ENCODE measurements around the gene SLC39A11.
"Not testable (repeated sequence)": the region's sequence is repeated elsewhere in the genome, so short reads cannot be mapped to it uniquely, and the experiment has no call there.

Gene SLC39A11

GRCh38 chr17:72998343-72998742 lies 94.1 kb downstream of the SLC39A11 start:
- POLR2A ChIA-PET: no interaction called here
- CTCF ChIA-PET: no interaction called here
- no peaks in the 10 kb centered on the region for H3K27me3 ChIP-seq (replicated peaks in 2 of 5; ENCODE audit: control insufficient read depth in 4 of 5, insufficient read depth in 5 of 5, low read length in 4 of 5)

GRCh38 chr17:72997559-72997958 lies 94.9 kb downstream of the SLC39A11 start:
- Histone ChIP-seq H3K4me3 (ENCODE audit: control insufficient read depth in 1 of 7, extremely low read depth in 1 of 7, insufficient read depth in 4 of 7, low read depth in 2 of 7, low read length in 6 of 7) (no peak overlapping the region), H3K9me3 (ENCODE audit: control extremely low read depth in 1 of 5, control insufficient read depth in 4 of 5, insufficient read depth in 2 of 5, low read depth in 1 of 5, low read length in 4 of 5) (peaks cover 0 to 7% (median 0%) of the 10 kb centered on the region in 5 experiments), H3K27ac (ENCODE audit: insufficient read depth in 1 of 2, low read depth in 1 of 2, low read length in 2 of 2, poor library complexity in 1 of 2, severe bottlenecking in 2 of 2) (no peak overlapping the region), H3K4me1 (ENCODE audit: control extremely low read depth in 1 of 4, control insufficient read depth in 4 of 4, insufficient read depth in 4 of 4, low read length in 3 of 4) (peaks cover 0 to 3% (median 0%) of the 10 kb centered on the region in 4 experiments), H3K27me3 (replicated peaks in 2 of 5; ENCODE audit: control insufficient read depth in 4 of 5, insufficient read depth in 5 of 5, low read length in 4 of 5) (no peaks in the 10 kb centered on the region), H3K36me3 (ENCODE audit: control insufficient read depth in 4 of 4, insufficient read depth in 4 of 4, low read length in 3 of 4) (peaks cover 0 to 4% (median 1%) of the 10 kb centered on the region in 4 experiments)
- WGBS (ENCODE audit: insufficient coverage): 97% methylated on average over 4 of the region's 6 CpGs
- CTCF ChIA-PET: no interaction called here
- DNase-seq: peak in 1 of 3 donors; percentile 19
- POLR2A ChIA-PET: no interaction called here

More at GRCh38 chr17:72998343-72998742, 94.1 kb downstream of the SLC39A11 start:
- Histone ChIP-seq H3K36me3 (ENCODE audit: control insufficient read depth in 4 of 4, insufficient read depth in 4 of 4, low read length in 3 of 4) (peaks cover 0 to 4% (median 1%) of the 10 kb centered on the region in 4 experiments), H3K4me3 (ENCODE audit: control insufficient read depth in 1 of 7, extremely low read depth in 1 of 7, insufficient read depth in 4 of 7, low read depth in 2 of 7, low read length in 6 of 7) (no peak overlapping the region), H3K27ac (ENCODE audit: insufficient read depth in 1 of 2, low read depth in 1 of 2, low read length in 2 of 2, poor library complexity in 1 of 2, severe bottlenecking in 2 of 2) (no peak overlapping the region), H3K9me3 (ENCODE audit: control extremely low read depth in 1 of 5, control insufficient read depth in 4 of 5, insufficient read depth in 2 of 5, low read depth in 1 of 5, low read length in 4 of 5) (peaks cover 0 to 7% (median 0%) of the 10 kb centered on the region in 5 experiments), H3K4me1 (ENCODE audit: control extremely low read depth in 1 of 4, control insufficient read depth in 4 of 4, insufficient read depth in 4 of 4, low read length in 3 of 4) (peaks cover 0 to 3% (median 0%) of the 10 kb centered on the region in 4 experiments)
- WGBS (ENCODE audit: insufficient coverage): 100% methylated on average over 1 of the region's 1 CpG
- DNase-seq: no peak

GRCh38 chr17:72996791-72997190 lies 95.7 kb downstream of the SLC39A11 start:
- Histone ChIP-seq H3K27ac (ENCODE audit: insufficient read depth in 1 of 2, low read depth in 1 of 2, low read length in 2 of 2, poor library complexity in 1 of 2, severe bottlenecking in 2 of 2) (no peak overlapping the region), H3K4me1 (ENCODE audit: control extremely low read depth in 1 of 4, control insufficient read depth in 4 of 4, insufficient read depth in 4 of 4, low read length in 3 of 4) (peaks cover 0 to 3% (median 0%) of the 10 kb centered on the region in 4 experiments), H3K27me3 (replicated peaks in 2 of 5; ENCODE audit: control insufficient read depth in 4 of 5, insufficient read depth in 5 of 5, low read length in 4 of 5) (no peaks in the 10 kb centered on the region), H3K4me3 (ENCODE audit: control insufficient read depth in 1 of 7, extremely low read depth in 1 of 7, insufficient read depth in 4 of 7, low read depth in 2 of 7, low read length in 6 of 7) (no peak overlapping the region), H3K9me3 (ENCODE audit: control extremely low read depth in 1 of 5, control insufficient read depth in 4 of 5, insufficient read depth in 2 of 5, low read depth in 1 of 5, low read length in 4 of 5) (peaks cover 0 to 7% (median 0%) of the 10 kb centered on the region in 5 experiments), H3K36me3 (ENCODE audit: control insufficient read depth in 4 of 4, insufficient read depth in 4 of 4, low read length in 3 of 4) (peaks cover 0 to 4% (median 1%) of the 10 kb centered on the region in 4 experiments)
- POLR2A ChIA-PET: no interaction called here
- no peak for DNase-seq
- CTCF ChIA-PET: no interaction called here
- WGBS (ENCODE audit: insufficient coverage): 100% methylated on average over 4 of the region's 4 CpGs

GRCh38 chr17:72995008-72995656 lies 97.4 kb downstream of the SLC39A11 start:
- Histone ChIP-seq H3K9me3 (ENCODE audit: control extremely low read depth in 1 of 5, control insufficient read depth in 4 of 5, insufficient read depth in 2 of 5, low read depth in 1 of 5, low read length in 4 of 5) (peaks cover 0 to 7% (median 0%) of the 10 kb centered on the region in 5 experiments), H3K27me3 (replicated peaks in 2 of 5; ENCODE audit: control insufficient read depth in 4 of 5, insufficient read depth in 5 of 5, low read length in 4 of 5) (no peaks in the 10 kb centered on the region), H3K4me3 (ENCODE audit: control insufficient read depth in 1 of 7, extremely low read depth in 1 of 7, insufficient read depth in 4 of 7, low read depth in 2 of 7, low read length in 6 of 7) (no peak overlapping the region), H3K27ac (ENCODE audit: insufficient read depth in 1 of 2, low read depth in 1 of 2, low read length in 2 of 2, poor library complexity in 1 of 2, severe bottlenecking in 2 of 2) (no peak overlapping the region), H3K36me3 (ENCODE audit: control insufficient read depth in 4 of 4, insufficient read depth in 4 of 4, low read length in 3 of 4) (peaks cover 0 to 4% (median 1%) of the 10 kb centered on the region in 4 experiments), H3K4me1 (ENCODE audit: control extremely low read depth in 1 of 4, control insufficient read depth in 4 of 4, insufficient read depth in 4 of 4, low read length in 3 of 4) (no peaks in the 10 kb centered on the region)
- CTCF ChIA-PET: interaction anchor here (1.0 kb wide), 1 partner anchor 9 kb away, joined by 3 read pairs; no protein-coding TSS in a partner anchor
- WGBS (ENCODE audit: insufficient coverage): 100% methylated on average over 1 of the region's 1 CpG
- no peak for DNase-seq
- POLR2A ChIA-PET: no interaction called here

GRCh38 chr17:72992783-72993467 lies 99.6 kb downstream of the SLC39A11 start:
- H3K36me3 ChIP-seq (ENCODE audit: control insufficient read depth in 4 of 4, insufficient read depth in 4 of 4, low read length in 3 of 4); POLR2A ChIA-PET; DNase-seq; H3K27me3 ChIP-seq (replicated peaks in 2 of 5; ENCODE audit: control insufficient read depth in 4 of 5, insufficient read depth in 5 of 5, low read length in 4 of 5); H3K9me3 ChIP-seq (ENCODE audit: control extremely low read depth in 1 of 5, control insufficient read depth in 4 of 5, insufficient read depth in 2 of 5, low read depth in 1 of 5, low read length in 4 of 5); H3K4me1 ChIP-seq (ENCODE audit: control extremely low read depth in 1 of 4, control insufficient read depth in 4 of 4, insufficient read depth in 4 of 4, low read length in 3 of 4); H3K27ac ChIP-seq (ENCODE audit: insufficient read depth in 1 of 2, low read depth in 1 of 2, low read length in 2 of 2, poor library complexity in 1 of 2, severe bottlenecking in 2 of 2); CTCF ChIA-PET; H3K4me3 ChIP-seq (ENCODE audit: control insufficient read depth in 1 of 7, extremely low read depth in 1 of 7, insufficient read depth in 4 of 7, low read depth in 2 of 7, low read length in 6 of 7): not testable (repeated sequence)
- WGBS (ENCODE audit: insufficient coverage): 100% methylated on average over 3 of the region's 6 CpGs

GRCh38 chr17:72991651-72992050 lies 100.8 kb downstream of the SLC39A11 start:
- POLR2A ChIA-PET: no interaction called here
- CTCF ChIA-PET: no interaction called here
- 80% methylated on average over 1 of the region's 2 CpGs for WGBS (ENCODE audit: insufficient coverage)
- Histone ChIP-seq H3K4me3 (ENCODE audit: control insufficient read depth in 1 of 7, extremely low read depth in 1 of 7, insufficient read depth in 4 of 7, low read depth in 2 of 7, low read length in 6 of 7) (no peak overlapping the region), H3K9me3 (ENCODE audit: control extremely low read depth in 1 of 5, control insufficient read depth in 4 of 5, insufficient read depth in 2 of 5, low read depth in 1 of 5, low read length in 4 of 5) (peaks cover 0 to 7% (median 0%) of the 10 kb centered on the region in 5 experiments), H3K36me3 (ENCODE audit: control insufficient read depth in 4 of 4, insufficient read depth in 4 of 4, low read length in 3 of 4) (peaks cover 0 to 4% (median under 1%) of the 10 kb centered on the region in 4 experiments), H3K27ac (ENCODE audit: insufficient read depth in 1 of 2, low read depth in 1 of 2, low read length in 2 of 2, poor library complexity in 1 of 2, severe bottlenecking in 2 of 2) (no peak overlapping the region), H3K4me1 (ENCODE audit: control extremely low read depth in 1 of 4, control insufficient read depth in 4 of 4, insufficient read depth in 4 of 4, low read length in 3 of 4) (no peaks in the 10 kb centered on the region), H3K27me3 (replicated peaks in 2 of 5; ENCODE audit: control insufficient read depth in 4 of 5, insufficient read depth in 5 of 5, low read length in 4 of 5) (no peaks in the 10 kb centered on the region)
- no peak for DNase-seq

- ChIA-PET CTCF (no interaction called here), POLR2A (interaction anchor here (0.7 kb wide), 1 partner anchor 111 kb away, joined by 3 read pairs; no protein-coding TSS in a partner anchor)
- Histone ChIP-seq H3K4me3 (ENCODE audit: control insufficient read depth in 1 of 7, extremely low read depth in 1 of 7, insufficient read depth in 4 of 7, low read depth in 2 of 7, low read length in 6 of 7) (no peak overlapping the region), H3K36me3 (ENCODE audit: control insufficient read depth in 4 of 4, insufficient read depth in 4 of 4, low read length in 3 of 4) (no peaks in the 10 kb centered on the region), H3K4me1 (ENCODE audit: control extremely low read depth in 1 of 4, control insufficient read depth in 4 of 4, insufficient read depth in 4 of 4, low read length in 3 of 4) (peaks cover 0 to 1% (median 0%) of the 10 kb centered on the region in 4 experiments), H3K9me3 (ENCODE audit: control extremely low read depth in 1 of 5, control insufficient read depth in 4 of 5, insufficient read depth in 2 of 5, low read depth in 1 of 5, low read length in 4 of 5) (no peaks in the 10 kb centered on the region), H3K27me3 (replicated peaks in 2 of 5; ENCODE audit: control insufficient read depth in 4 of 5, insufficient read depth in 5 of 5, low read length in 4 of 5) (no peaks in the 10 kb centered on the region), H3K27ac (ENCODE audit: insufficient read depth in 1 of 2, low read depth in 1 of 2, low read length in 2 of 2, poor library complexity in 1 of 2, severe bottlenecking in 2 of 2) (no peak overlapping the region)
- WGBS (ENCODE audit: insufficient coverage): 82% methylated on average over 2 of the region's 6 CpGs
- DNase-seq: no peak
Observed at GRCh38 chr17:72989074-72989610, 103.3 kb downstream of the SLC39A11 start.
